Calu3 (cell line): Measurements from ENCODE around the gene ELP2. TPM values are rescaled to one million over a fixed set of nuclear protein-coding genes. Genes with fewer than 3 reads are reported as not detected.
"Not testable (repeated sequence)": the region's sequence is repeated elsewhere in the genome, so short reads cannot be mapped to it uniquely, and the experiment has no call there.

ENCODE experiments used
- BruUV-seq: library from RNA; stranded (reverse); fragments of 400-500 nt; replicated peaks from 2 replicates; lab custom pipeline; 2021; lab: Mats Ljungman, UMichigan
- CTCF ChIA-PET: fragments of 300-600 bp; sonication (Branson Sonifier 250); formaldehyde crosslinking; loops from one replicate; lab custom pipeline; 2022; ENCODE audit warnings: antibody characterized with exemption; lab: Charles Lee
- DNase-seq: peaks from one replicate; pipeline ENCODE4 v3.0.0; 2022
- H3K27ac Mint-ChIP-seq: one replicate; pipeline ENCODE4 v1.8.0; 2022; ENCODE audit warnings: mixed read lengths; ENCODE audit not compliant: unreplicated experiment
- H3K27me3 Mint-ChIP-seq: one replicate; pipeline ENCODE4 v1.8.0; 2022; ENCODE audit warnings: mixed read lengths; ENCODE audit not compliant: unreplicated experiment
- H3K36me3 Mint-ChIP-seq: one replicate; pipeline ENCODE4 v1.8.0; 2022; ENCODE audit warnings: mild to moderate bottlenecking, moderate library complexity, mixed read lengths; ENCODE audit not compliant: insufficient read depth, unreplicated experiment
- H3K4me1 Mint-ChIP-seq: one replicate; pipeline ENCODE4 v1.8.0; 2022; ENCODE audit warnings: mild to moderate bottlenecking, low read depth, mixed read lengths; ENCODE audit not compliant: unreplicated experiment
- H3K4me3 Mint-ChIP-seq: one replicate; pipeline ENCODE4 v1.8.0; 2022; ENCODE audit warnings: mild to moderate bottlenecking, low read depth, moderate library complexity, mixed read lengths; ENCODE audit not compliant: unreplicated experiment
- H3K9me3 Mint-ChIP-seq: one replicate; pipeline ENCODE4 v1.8.0; 2022; ENCODE audit warnings: low read depth, mixed read lengths; ENCODE audit not compliant: unreplicated experiment
- CTCF ChIP-seq: fragments of 200-600 bp; IDR thresholded peaks from one replicate; pipeline ENCODE4 v1.8.0; 2022; ENCODE audit warnings: antibody characterized with exemption; ENCODE audit not compliant: unreplicated experiment
- intact Hi-C: fragments of 100-400 bp; cut with micrococcal nuclease; formaldehyde crosslinking; loops from one replicate; pipeline ENCODE4 v1.10.0; 2022; ENCODE audit not compliant: unreplicated experiment
- total RNA-seq: library from RNA; stranded (reverse); gene quantifications from 2 replicates; pipeline ENCODE4 v1.2.3, GENCODE V29; 2022

ELP2 gene
- total RNA-seq, 1 experiment from 2014 or later: 82.2 TPM

GRCh38 chr18:36109737-36110136 lies 20.0 kb upstream of the ELP2 start:
- no TSS peak for BruUV-seq
- intact Hi-C loops: no loop called here
- peaks cover 26% of the 10 kb centered on the region for H3K36me3 Mint-ChIP-seq
- CTCF ChIA-PET: no interaction called here
- no peak overlapping the region for H3K27ac Mint-ChIP-seq
- no peaks in the 10 kb centered on the region for H3K9me3 Mint-ChIP-seq
- H3K4me3 Mint-ChIP-seq: no peak overlapping the region
- TF ChIP-seq CTCF: no peak
- H3K4me1 Mint-ChIP-seq: peaks cover 11% of the 10 kb centered on the region
- DNase-seq: no peak
- no peaks in the 10 kb centered on the region for H3K27me3 Mint-ChIP-seq

GRCh38 chr18:36112302-36112701 lies 17.4 kb upstream of the ELP2 start:
- intact Hi-C loops: no loop called here
- H3K4me3 Mint-ChIP-seq: no peak overlapping the region
- BruUV-seq: no TSS peak
- no peaks in the 10 kb centered on the region for H3K9me3 Mint-ChIP-seq
- no peak overlapping the region for H3K27ac Mint-ChIP-seq
- TF ChIP-seq CTCF: no peak
- H3K4me1 Mint-ChIP-seq: peaks cover 11% of the 10 kb centered on the region
- CTCF ChIA-PET: no interaction called here
- peaks cover 38% of the 10 kb centered on the region for H3K36me3 Mint-ChIP-seq
- no peak for DNase-seq
- no peaks in the 10 kb centered on the region for H3K27me3 Mint-ChIP-seq

GRCh38 chr18:36114251-36114650 lies 15.4 kb upstream of the ELP2 start:
- TF ChIP-seq CTCF: no peak
- Mint-ChIP-seq H3K27me3 (no peaks in the 10 kb centered on the region), H3K36me3 (peaks cover 34% of the 10 kb centered on the region), H3K27ac (no peak overlapping the region), H3K4me3 (no peak overlapping the region), H3K4me1 (peaks cover 5% of the 10 kb centered on the region), H3K9me3 (no peaks in the 10 kb centered on the region)
- no peak for DNase-seq
- intact Hi-C loops: no loop called here
- CTCF ChIA-PET: interaction anchor here (0.6 kb wide), 1 partner anchor 15 kb away, joined by 5 read pairs; the partner anchor contains the start of gene SLC39A6
- no TSS peak for BruUV-seq

- CTCF ChIA-PET: no interaction called here
- H3K4me3 Mint-ChIP-seq: no peak overlapping the region
These were observed 15.0 kb upstream of the ELP2 start for GRCh38 chr18:36114738-36115137.

GRCh38 chr18:36116771-36117170 lies 12.9 kb upstream of the ELP2 start:
- H3K4me1 Mint-ChIP-seq, DNase-seq, CTCF ChIA-PET, H3K27me3 Mint-ChIP-seq, H3K4me3 Mint-ChIP-seq, BruUV-seq, intact Hi-C loops, H3K9me3 Mint-ChIP-seq, H3K27ac Mint-ChIP-seq: not testable (repeated sequence)
- H3K36me3 Mint-ChIP-seq: peaks cover 21% of the 10 kb centered on the region

More at GRCh38 chr18:36114738-36115137, 15.0 kb upstream of the ELP2 start:
- H3K4me1 Mint-ChIP-seq: peaks cover under 1% of the 10 kb centered on the region
- peaks cover 34% of the 10 kb centered on the region for H3K36me3 Mint-ChIP-seq
- DNase-seq: no peak
- H3K27ac Mint-ChIP-seq: no peak overlapping the region
- no TSS peak for BruUV-seq
- no peaks in the 10 kb centered on the region for H3K9me3 Mint-ChIP-seq
- intact Hi-C loops: no loop called here
- H3K27me3 Mint-ChIP-seq: no peaks in the 10 kb centered on the region
- TF ChIP-seq CTCF: no peak
